Amygdala (tissue), 56 donors: ENCODE results near the gene IGFL2.
"Not testable (repeated sequence)": the region's sequence is repeated elsewhere in the genome, so short reads cannot be mapped to it uniquely, and the experiment has no call there.

Experiments used
- DNase-seq, 56 donors: peaks; one replicate each; lab custom pipeline; 2025; lab: John Stamatoyannopoulos, UW

Gene IGFL2

GRCh38 chr19:46137915-46138473 lies 10.0 kb upstream of the IGFL2 start:
- no peak for DNase-seq

DNA sequence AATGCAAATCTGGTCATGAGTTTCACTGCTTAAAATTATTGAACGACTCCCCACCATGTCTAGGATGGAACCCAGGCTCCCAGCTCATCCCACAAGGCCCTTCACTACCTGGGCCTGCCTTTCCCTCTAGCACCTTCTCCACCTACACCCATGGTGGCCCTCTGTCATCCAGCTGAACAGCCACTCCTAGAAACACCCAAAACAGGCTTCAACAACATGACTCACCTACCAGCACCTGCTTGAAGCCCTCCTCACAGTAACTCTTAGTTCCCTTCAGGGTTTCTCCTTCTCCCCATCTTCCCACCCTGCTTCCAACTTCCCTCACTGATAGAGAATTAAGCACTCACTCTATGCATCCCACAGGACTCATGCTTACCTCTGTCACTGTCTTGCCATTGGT lies 6.6 kb upstream of the IGFL2 start:
- no peak for DNase-seq

GRCh38 chr19:46142294-46142693 lies 5.7 kb upstream of the IGFL2 start:
- DNase-seq, result no peak

DNA sequence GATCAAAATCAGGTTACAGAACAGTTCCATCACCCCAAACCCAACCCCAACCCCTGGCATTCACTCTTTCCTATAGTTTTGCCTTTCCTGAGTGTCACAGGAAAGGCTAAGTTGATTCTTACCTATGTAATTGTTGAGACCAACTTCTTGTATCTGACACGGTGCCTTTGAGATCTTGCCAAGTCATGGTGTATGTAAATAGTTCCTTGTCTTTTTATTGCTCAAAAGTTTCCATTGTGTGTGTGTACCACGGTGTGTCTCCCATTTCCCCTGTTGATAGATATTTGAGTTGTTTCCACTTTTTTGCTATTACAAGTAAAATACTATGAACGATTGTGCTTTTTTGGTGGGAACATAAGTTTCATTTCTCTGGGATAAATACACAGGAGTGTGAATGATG lies 3.3 kb upstream of the IGFL2 start:
- no peak for DNase-seq

DNA sequence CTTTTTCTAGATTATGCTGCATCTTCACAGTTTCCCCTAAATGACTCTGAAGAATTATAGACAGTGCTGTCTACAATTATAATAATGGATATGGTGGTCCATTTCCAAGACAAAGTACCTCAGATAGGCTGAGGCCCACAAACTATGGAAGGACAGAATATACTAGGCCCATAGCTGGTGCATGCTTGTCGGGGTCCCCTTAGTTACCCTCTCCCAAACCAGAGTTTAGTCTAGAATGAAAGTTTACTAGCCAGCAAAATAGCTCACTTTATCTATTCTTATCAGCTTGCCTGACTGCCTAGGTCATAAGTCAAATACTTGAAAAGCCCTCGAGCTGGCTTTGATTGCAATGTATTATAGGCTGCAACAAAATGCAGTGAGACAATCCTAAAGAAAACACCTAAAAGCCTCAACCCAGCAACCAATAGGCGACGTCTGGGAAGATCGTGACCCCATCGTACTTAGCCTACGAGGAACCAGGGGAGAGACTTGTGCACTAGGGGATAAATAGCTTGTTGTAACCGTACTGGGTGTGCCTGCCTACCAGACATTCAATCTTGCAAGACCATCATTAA lies 785 bp upstream of the IGFL2 start:
- no peak for DNase-seq

GRCh38 chr19:46150606-46151005 lies 2.6 kb downstream of the IGFL2 start:
- DNase-seq, result no peak

DNA sequence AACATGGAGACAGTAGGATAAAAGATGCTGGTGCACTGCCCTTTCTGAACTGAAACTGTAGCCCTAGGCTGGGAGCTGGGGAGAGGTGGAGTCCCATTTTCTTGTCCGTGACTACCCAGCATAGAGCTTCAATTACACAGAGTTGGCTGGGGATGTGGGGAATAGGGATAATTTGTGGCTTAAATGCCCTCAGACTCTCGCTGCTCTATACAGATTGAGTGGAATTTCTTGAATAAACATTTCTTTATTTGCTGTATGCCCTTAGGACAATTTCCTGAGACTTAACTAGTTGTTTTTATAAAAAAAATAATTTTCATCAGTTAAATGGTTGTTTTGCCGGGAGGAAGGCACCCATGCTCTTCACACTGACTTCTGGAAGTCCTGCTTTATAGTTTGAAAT lies 7.2 kb downstream of the IGFL2 start:
- DNase-seq, result no peak

GRCh38 chr19:46159418-46160232 lies 11.6 kb downstream of the IGFL2 start:
- no peak for DNase-seq

- no peak for DNase-seq
Observed at GRCh38 chr19:46160233-46160775, 12.3 kb downstream of the IGFL2 start.

DNA sequence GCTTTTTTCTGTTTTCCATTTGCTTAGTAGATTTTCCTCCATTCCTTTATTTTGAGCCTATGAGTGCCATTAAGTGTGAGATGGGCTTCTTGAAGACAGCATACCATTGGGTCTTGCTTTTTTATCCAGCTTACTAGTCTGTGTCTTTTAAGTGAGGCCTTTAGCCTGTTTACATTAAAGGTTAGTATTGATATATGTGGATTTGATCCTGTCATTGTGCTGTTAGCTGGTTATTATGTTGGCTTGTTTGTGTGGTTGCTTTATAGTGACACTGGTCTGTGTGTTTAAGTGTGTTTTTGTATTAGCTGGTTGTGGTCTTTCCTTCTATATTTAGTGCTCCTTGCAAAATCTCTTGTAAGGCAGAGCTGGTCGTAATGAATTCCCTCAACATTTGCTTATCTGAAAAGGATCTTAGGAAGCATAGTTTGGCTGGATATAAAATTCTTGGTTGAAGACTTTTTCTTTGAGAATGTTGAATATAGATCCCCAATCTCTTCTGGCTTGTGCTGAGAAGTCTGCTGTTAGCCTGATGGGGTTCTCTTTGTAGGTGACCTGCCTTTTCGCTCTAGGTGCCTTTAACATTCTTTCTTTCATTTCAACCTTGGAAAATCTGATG lies 13.7 kb downstream of the IGFL2 start:
- not testable (repeated sequence) for DNase-seq

GRCh38 chr19:46162731-46163130 lies 14.7 kb downstream of the IGFL2 start:
- DNase-seq, result no peak

DNA sequence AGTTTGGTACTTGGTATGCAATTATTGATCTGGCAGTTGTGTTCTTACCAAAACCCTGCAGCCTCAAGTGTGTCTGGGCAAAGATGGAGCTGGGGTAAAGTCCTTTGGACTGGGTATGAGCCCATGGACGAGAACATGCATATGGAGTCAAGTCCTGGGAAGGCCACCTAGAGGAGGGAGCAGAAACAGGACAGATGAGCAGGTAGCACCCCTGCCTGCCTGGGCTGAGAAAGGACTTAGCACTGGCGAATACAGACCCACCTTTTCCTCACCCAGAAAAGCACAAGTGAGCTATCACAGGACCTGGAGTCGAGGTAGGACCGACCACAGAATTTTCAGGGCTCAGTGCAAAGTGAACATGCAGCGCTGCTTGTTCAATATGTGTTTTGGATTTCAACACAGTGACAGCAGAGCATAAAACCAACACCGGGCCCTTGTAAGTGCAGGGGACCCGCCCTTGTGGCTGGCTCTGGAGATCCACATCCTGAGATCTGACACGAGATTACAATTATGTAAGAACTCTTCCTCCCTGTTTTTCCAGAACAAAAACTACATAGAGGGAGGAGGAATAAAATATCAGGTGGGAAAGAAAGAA lies 25.9 kb downstream of the IGFL2 start:
- DNase-seq, result no peak

DNA sequence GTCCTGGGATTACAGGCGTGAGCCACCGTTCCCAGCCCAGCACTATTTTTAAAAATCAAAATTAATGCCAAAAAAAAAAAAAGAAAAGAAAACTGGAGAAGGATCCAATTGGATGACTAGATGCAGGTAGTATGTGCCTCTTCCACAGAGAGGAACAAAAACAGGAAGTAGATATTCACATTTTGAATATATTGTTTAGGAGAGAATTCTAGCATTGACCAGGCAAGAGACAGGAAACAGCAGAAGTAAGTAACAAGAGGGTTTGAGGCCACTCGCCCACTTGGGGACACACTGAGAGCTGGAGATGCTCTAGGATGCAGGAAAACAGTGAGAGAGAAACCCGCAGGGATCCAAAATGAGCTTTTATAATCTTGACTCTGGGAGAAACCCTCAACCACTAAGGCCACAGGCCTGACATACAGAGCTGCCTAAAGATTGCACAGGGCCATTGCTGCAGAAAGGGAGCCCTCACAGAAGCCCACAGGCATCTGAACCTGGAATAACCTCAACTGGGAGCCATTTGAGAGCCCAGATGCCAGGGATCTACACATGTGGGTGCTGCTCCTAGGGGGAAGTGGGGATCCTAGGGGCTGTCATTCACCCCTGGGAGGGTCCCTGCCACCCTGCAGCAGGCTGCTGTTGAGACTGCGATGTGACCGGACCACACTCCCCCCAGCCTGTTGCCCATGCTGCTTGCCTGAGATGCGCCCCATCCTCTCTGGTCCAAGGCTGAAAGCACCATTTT lies 28.2 kb downstream of the IGFL2 start:
- DNase-seq, result no peak

GRCh38 chr19:46179076-46179759 lies 31.2 kb downstream of the IGFL2 start:
- no peak for DNase-seq

GRCh38 chr19:46180701-46181387 lies 32.8 kb downstream of the IGFL2 start:
- DNase-seq, result no peak

GRCh38 chr19:46181388-46181779 lies 33.3 kb downstream of the IGFL2 start:
- no peak for DNase-seq

GRCh38 chr19:46182476-46182875 lies 34.4 kb downstream of the IGFL2 start:
- no peak for DNase-seq

- not testable (repeated sequence) for DNase-seq
Observed at GRCh38 chr19:46184775-46185710, 37.0 kb downstream of the IGFL2 start.
